Measurements from ENCODE around the gene PDXDC1. TPM values are rescaled to one million over a fixed set of nuclear protein-coding genes. Genes with fewer than 3 reads are reported as not detected.
"Not testable (repeated sequence)": the region's sequence is repeated elsewhere in the genome, so short reads cannot be mapped to it uniquely, and the experiment has no call there.

Gene PDXDC1
- total and polyA plus RNA-seq, 5 experiments from 2014 or later = 25.0 to 77.8 (median 35.7) TPM

GRCh38 chr16:15005357-15006132 is 30.7 kb downstream of the PDXDC1 start:
- H3K27me3 Mint-ChIP-seq, POLR2A ChIA-PET, DNase-seq, ATAC-seq, H3K9me3 Mint-ChIP-seq, H3K4me3 Mint-ChIP-seq: not testable (repeated sequence)
- Mint-ChIP-seq H3K36me3 (peaks cover 0 to 75% (median 38%) of the 10 kb centered on the region in 3 donors), H3K27ac (peak overlapping the region in 3 of 10 donors; percentile 48 to 73 (median 54)), H3K4me1 (peaks cover 0 to 12% (median 5%) of the 10 kb centered on the region in 4 donors)

GRCh38 chr16:15008647-15009046 is 33.8 kb downstream of the PDXDC1 start:
- H3K4me3 Mint-ChIP-seq, ATAC-seq, DNase-seq, POLR2A ChIA-PET, H3K9me3 Mint-ChIP-seq, H3K27me3 Mint-ChIP-seq: not testable (repeated sequence)
- peaks cover 8 to 77% (median 43%) of the 10 kb centered on the region in 3 donors for H3K36me3 Mint-ChIP-seq
- H3K4me1 Mint-ChIP-seq = peaks cover 0 to 32% (median 18%) of the 10 kb centered on the region in 4 donors
- peak overlapping the region in 5 of 10 donors; percentile 1 to 73 (median 5) for H3K27ac Mint-ChIP-seq

- POLR2A ChIA-PET = interaction anchor here (0.7 to 1.6 kb wide), 2 partner anchors 29 to 38 kb away, joined by 3 to 4 read pairs; partner anchors contain the start of gene PDXDC1
- H3K9me3 Mint-ChIP-seq, H3K27me3 Mint-ChIP-seq, ATAC-seq, DNase-seq: not testable (repeated sequence)
- peak overlapping the region; percentile 25 to 98 (median 94) for H3K27ac Mint-ChIP-seq
- H3K4me1 Mint-ChIP-seq = peaks cover 8 to 47% (median 30%) of the 10 kb centered on the region in 4 donors
- H3K4me3 Mint-ChIP-seq = peak overlapping the region in 5 of 10 donors; percentile 13 to 78 (median 27)
- H3K36me3 Mint-ChIP-seq = peaks cover 13 to 68% (median 24%) of the 10 kb centered on the region in 3 donors
These were observed 38.1 kb downstream of the PDXDC1 start for GRCh38 chr16:15012941-15013340.

- Mint-ChIP-seq H3K27ac (peak overlapping the region in 9 of 10 donors; percentile 29 to 96 (median 60)), H3K36me3 (peaks cover 16 to 67% (median 20%) of the 10 kb centered on the region in 3 donors), H3K4me1 (peaks cover 11 to 47% (median 30%) of the 10 kb centered on the region in 4 donors)
- DNase-seq, POLR2A ChIA-PET, H3K27me3 Mint-ChIP-seq, ATAC-seq, H3K4me3 Mint-ChIP-seq, H3K9me3 Mint-ChIP-seq: not testable (repeated sequence)
These were observed 40.8 kb downstream of the PDXDC1 start for GRCh38 chr16:15015671-15016070.

- peaks cover 9 to 65% (median 15%) of the 10 kb centered on the region in 3 donors for H3K36me3 Mint-ChIP-seq
- ATAC-seq, DNase-seq, H3K27me3 Mint-ChIP-seq, POLR2A ChIA-PET, H3K4me3 Mint-ChIP-seq, H3K9me3 Mint-ChIP-seq: not testable (repeated sequence)
- H3K27ac Mint-ChIP-seq = peak overlapping the region in 9 of 10 donors; percentile 35 to 85 (median 67)
- H3K4me1 Mint-ChIP-seq = peaks cover 11 to 47% (median 31%) of the 10 kb centered on the region in 4 donors
These were observed 41.5 kb downstream of the PDXDC1 start for GRCh38 chr16:15016354-15016753.

GRCh38 chr16:15016951-15017580 is 42.2 kb downstream of the PDXDC1 start:
- POLR2A ChIA-PET, H3K27me3 Mint-ChIP-seq: not testable (repeated sequence)
- H3K36me3 Mint-ChIP-seq = peaks cover 9 to 68% (median 14%) of the 10 kb centered on the region in 3 donors

GRCh38 chr16:15021429-15021828 is 46.6 kb downstream of the PDXDC1 start:
- POLR2A ChIA-PET = interaction anchor here (1.0 kb wide), 1 partner anchor 46 kb away, joined by 3 read pairs; the partner anchor contains the start of gene PDXDC1
- peak overlapping the region; percentile 1 to 84 (median 37) for H3K27ac Mint-ChIP-seq

More at GRCh38 chr16:15016951-15017580, 42.2 kb downstream of the PDXDC1 start:
- DNase-seq, ATAC-seq, H3K9me3 Mint-ChIP-seq, H3K4me3 Mint-ChIP-seq: not testable (repeated sequence)
- H3K4me1 Mint-ChIP-seq = peaks cover 17 to 45% (median 36%) of the 10 kb centered on the region in 4 donors
- peak overlapping the region in 8 of 10 donors; percentile 19 to 87 (median 62) for H3K27ac Mint-ChIP-seq

GRCh38 chr16:15022194-15022593 is 47.4 kb downstream of the PDXDC1 start:
- ATAC-seq = peak; percentile 100
- H3K36me3 Mint-ChIP-seq = peaks cover 6 to 87% (median 27%) of the 10 kb centered on the region in 3 donors
- peak overlapping the region; percentile 7 to 84 (median 38) for H3K27ac Mint-ChIP-seq
- POLR2A ChIA-PET = interaction anchor here (0.6 to 1.0 kb wide), 2 partner anchors 47 to 614 kb away, joined by 3 read pairs; partner anchors contain the start of gene PDXDC1
- H3K27me3 Mint-ChIP-seq, H3K9me3 Mint-ChIP-seq, H3K4me3 Mint-ChIP-seq: not testable (repeated sequence)
- peaks cover 11 to 26% (median 17%) of the 10 kb centered on the region in 4 donors for H3K4me1 Mint-ChIP-seq
- DNase-seq = peak; percentile 37 to 87 (median 73)

More at GRCh38 chr16:15021429-15021828, 46.6 kb downstream of the PDXDC1 start:
- ATAC-seq, H3K9me3 Mint-ChIP-seq, H3K4me3 Mint-ChIP-seq, DNase-seq, H3K27me3 Mint-ChIP-seq: not testable (repeated sequence)
- H3K36me3 Mint-ChIP-seq = peaks cover 9 to 88% (median 28%) of the 10 kb centered on the region in 3 donors
- peaks cover 14 to 26% (median 18%) of the 10 kb centered on the region in 4 donors for H3K4me1 Mint-ChIP-seq

GRCh38 chr16:15023381-15024077 is 48.7 kb downstream of the PDXDC1 start:
- POLR2A ChIA-PET, ATAC-seq, DNase-seq, H3K9me3 Mint-ChIP-seq, H3K27me3 Mint-ChIP-seq, H3K4me3 Mint-ChIP-seq: not testable (repeated sequence)
- Mint-ChIP-seq H3K36me3 (peaks cover 5 to 87% (median 30%) of the 10 kb centered on the region in 3 donors), H3K27ac (peak overlapping the region in 6 of 10 donors; percentile 16 to 82 (median 77)), H3K4me1 (peaks cover 9 to 26% (median 17%) of the 10 kb centered on the region in 4 donors)

GRCh38 chr16:15024858-15025199 is 50.0 kb downstream of the PDXDC1 start:
- H3K9me3 Mint-ChIP-seq, H3K27me3 Mint-ChIP-seq, ATAC-seq, DNase-seq, POLR2A ChIA-PET, H3K4me3 Mint-ChIP-seq: not testable (repeated sequence)
- H3K4me1 Mint-ChIP-seq = peaks cover 9 to 26% (median 17%) of the 10 kb centered on the region in 4 donors
- H3K27ac Mint-ChIP-seq = peak overlapping the region; percentile 2 to 79 (median 45)
- peaks cover 0 to 84% (median 33%) of the 10 kb centered on the region in 3 donors for H3K36me3 Mint-ChIP-seq

- Mint-ChIP-seq H3K36me3 (peaks cover 0 to 80% (median 29%) of the 10 kb centered on the region in 3 donors), H3K4me1 (peaks cover 9 to 26% (median 17%) of the 10 kb centered on the region in 4 donors), H3K27ac (peak overlapping the region in 8 of 10 donors; percentile 24 to 79 (median 52))
- H3K4me3 Mint-ChIP-seq, H3K27me3 Mint-ChIP-seq, DNase-seq, ATAC-seq, H3K9me3 Mint-ChIP-seq, POLR2A ChIA-PET: not testable (repeated sequence)
These were observed 50.6 kb downstream of the PDXDC1 start for GRCh38 chr16:15025234-15025951.

Data from naive thymus-derived CD8-positive, alpha-beta T cell (primary cell).